ENCODE data around the gene TUBB8B.
"Not testable (repeated sequence)": the region's sequence is repeated elsewhere in the genome, so short reads cannot be mapped to it uniquely, and the experiment has no call there.

The TUBB8B gene

GRCh38 chr18:11383-12274, 37.8 kb downstream of the TUBB8B start:
- not testable (repeated sequence) for DNase-seq

- DNase-seq: not testable (repeated sequence)
Observed at GRCh38 chr18:10624-11184, 38.7 kb downstream of the TUBB8B start.

- not testable (repeated sequence) for DNase-seq
Observed at GRCh38 chr18:9937-10336, 39.5 kb downstream of the TUBB8B start.

Measured in activated CD4-positive, CD25-positive, alpha-beta regulatory T cell (primary cell).